ENCODE data around the gene KIF5A.

KIF5A gene

GRCh38 chr12:57632073-57632957 lies 82.5 kb downstream of the KIF5A start:
- no peak for DNase-seq (ENCODE audit: low read depth in 2 of 2)

GRCh38 chr12:57632958-57633840 lies 83.4 kb downstream of the KIF5A start, which contains the start of gene B4GALNT1:
Gene B4GALNT1, minus strand, starts transcription at chr12:57633201. Its CDS starts 1,069 bp downstream, at chr12:57632132.
- peak; percentile 31 to 33 for DNase-seq (ENCODE audit: low read depth in 2 of 2)

Measured in stimulated activated CD8-positive, alpha-beta memory T cell treated with anti-CD3 and anti-CD28 coated beads, Interleukin-2, amount 100 ng/mL, for 1 hour (primary cell).